K562 (cell line): ENCODE data around the gene PRKCE. TPM values are rescaled to one million over a fixed set of nuclear protein-coding genes. Genes with fewer than 3 reads are reported as not detected.

Experiments used
- ATAC-seq: fragments of 200-7000 bp; cut with Tn5 transposase; 3 replicates; pipeline ENCODE4 v1.9.1; 2020; ENCODE audit warnings: moderate library complexity
- BruUV-seq: library from RNA; stranded (reverse); fragments of 400-500 nt; replicated peaks from 2 replicates; lab custom pipeline; 2021; lab: Mats Ljungman, UMichigan
- CTCF ChIA-PET: fragments of 300-600 bp; formaldehyde crosslinking; extraction: SDS; loops from one replicate; lab custom pipeline; 2021; ENCODE audit warnings: low intra/inter-chr PET ratio; lab: Yijun Ruan, JAX
- POLR2A ChIA-PET: fragments of 300-600, 350-650 bp; sonication (Branson Sonifier 250); formaldehyde crosslinking; extraction: SDS; loops from one replicate; lab custom pipeline; 2021; ENCODE audit warnings: antibody characterized with exemption, inconsistent platforms; lab: Yijun Ruan, JAX
- DNase-seq, 4 experiments: peaks; one replicate each; pipeline versions ENCODE4 v3.0.0 to v3.0.0-alpha.2; 2011 to 2018; ENCODE audit warnings: low spot score in 3 of 4, mixed read lengths in 3 of 4; ENCODE audit errors: extremely low read depth in 1 of 4
- FAIRE-seq: peaks from 2 replicates; lab custom pipeline; 2011; peaks lifted over from hg19 to GRCh38; lab: Jason Lieb, UNC
- H2AFZ ChIP-seq: 2 replicates; pipeline ENCODE4 v1.6.0; 2011; ENCODE audit warnings: low read depth, low read length, control low read depth, inconsistent platforms
- H3K27ac ChIP-seq: fragments of 200-600 bp; 3 replicates; pipeline ENCODE4 v1.8.0; 2011; ENCODE audit warnings: low read depth, mild to moderate bottlenecking, control low read depth, inconsistent platforms, low read length, moderate library complexity, mixed read lengths; ENCODE audit errors: extremely low read depth
- H3K27me3 ChIP-seq, 2 experiments: fragments of 300-600 bp in 1 of 2; 2 replicates in 1 of 2; 3 replicates in 1 of 2; pipeline versions ENCODE4 v1.6.0 to v1.8.0; 2011; ENCODE audit warnings: inconsistent platforms in 2 of 2, low read length in 2 of 2, mild to moderate bottlenecking in 1 of 2, mixed read lengths in 1 of 2, moderate library complexity in 1 of 2; ENCODE audit not compliant: control insufficient read depth in 2 of 2, insufficient read depth in 2 of 2
- H3K36me3 ChIP-seq: fragments of 300-600 bp; 3 replicates; pipeline ENCODE4 v1.8.0; 2011; ENCODE audit warnings: mild to moderate bottlenecking, low read length, inconsistent platforms; ENCODE audit not compliant: control insufficient read depth, insufficient read depth
- H3K4me1 ChIP-seq, 2 experiments: fragments of 200-600 bp in 1 of 2; replicated peaks in 1 of 2; 2 replicates in 1 of 2; 3 replicates in 1 of 2; pipeline versions ENCODE4 v1.5.1 to v1.8.0; 2011; ENCODE audit warnings: inconsistent platforms in 2 of 2, low read length in 2 of 2, mild to moderate bottlenecking in 1 of 2, mixed read lengths in 1 of 2, moderate library complexity in 1 of 2; ENCODE audit not compliant: control insufficient read depth in 2 of 2, insufficient read depth in 2 of 2
- H3K4me2 ChIP-seq: 2 replicates; pipeline ENCODE4 v1.6.1; 2011; ENCODE audit warnings: low read length, control low read depth, inconsistent platforms, mixed read lengths; ENCODE audit not compliant: insufficient read depth
- H3K4me3 ChIP-seq: fragments of 200-600 bp; sonication (generic), shearing (Covaris generic); 2 replicates; pipeline ENCODE4 v1.5.1; 2016; ENCODE audit warnings: control low read depth, inconsistent platforms
- H3K79me2 ChIP-seq: fragments of 200-600 bp; 3 replicates; pipeline ENCODE4 v1.8.0; 2011; ENCODE audit warnings: low read length, inconsistent platforms; ENCODE audit not compliant: control insufficient read depth, insufficient read depth
- H3K9ac ChIP-seq, 2 experiments: 2 replicates each; pipeline versions ENCODE4 v1.6.0 to v1.6.1; 2011; ENCODE audit warnings: low read depth in 2 of 2, low read length in 2 of 2, control low read depth in 1 of 2, inconsistent platforms in 1 of 2, mild to moderate bottlenecking in 1 of 2, mixed read lengths in 1 of 2; ENCODE audit not compliant: insufficient read depth in 1 of 2
- H3K9me1 ChIP-seq: one replicate; pipeline ENCODE4 v1.6.0; 2011; ENCODE audit warnings: inconsistent platforms, mild to moderate bottlenecking, low read length, moderate library complexity; ENCODE audit not compliant: control insufficient read depth, insufficient read depth
- H3K9me3 ChIP-seq: replicated peaks from 2 replicates; pipeline ENCODE4 v1.5.1; 2011; ENCODE audit warnings: low read depth, low read length, inconsistent platforms; ENCODE audit not compliant: control insufficient read depth, insufficient read depth
- H4K20me1 ChIP-seq: replicated peaks from 2 replicates; pipeline ENCODE4 v1.6.1; 2011; ENCODE audit warnings: low read length, inconsistent platforms, mixed read lengths; ENCODE audit not compliant: control insufficient read depth, insufficient read depth
- ATF7 ChIP-seq: fragments of 450-650 bp; IDR thresholded peaks from 2 replicates; pipeline ENCODE4 v1.7.1; 2014; ENCODE audit warnings: mild to moderate bottlenecking, moderate library complexity
- BRD4 ChIP-seq: fragments of 200-600 bp; sonication (generic); IDR thresholded peaks from 2 replicates; pipeline ENCODE4 v1.6.1; 2017; ENCODE audit warnings: inconsistent platforms
- CAMTA2 ChIP-seq: fragments of 250-450 bp; sonication (Bioruptor Pico); conservative IDR thresholded peaks from 2 replicates; pipeline ENCODE4 v1.5.1; 2022
- CHAMP1 ChIP-seq: fragments of 450-650 bp; IDR thresholded peaks from 2 replicates; pipeline ENCODE4 v1.6.1; 2016; ENCODE audit warnings: mild to moderate bottlenecking
- EP300 ChIP-seq: IDR thresholded peaks from 2 replicates; pipeline ENCODE4 v1.6.1; 2012; ENCODE audit warnings: low read length, improper control_type of control experiment
- ESRRB ChIP-seq: fragments of 250-450 bp; sonication (Bioruptor Pico); IDR thresholded peaks from 2 replicates; pipeline ENCODE4 v1.5.0; 2020; ENCODE audit warnings: mild to moderate bottlenecking, moderate library complexity, borderline replicate concordance
- POLR2H ChIP-seq: IDR thresholded peaks from 2 replicates; pipeline ENCODE4 v1.6.1; 2016; ENCODE audit warnings: missing genetic modification characterization, low read depth, mild to moderate bottlenecking, control low read depth, missing compliant biosample characterization, moderate library complexity
- PRMT5 ChIP-seq: sonication (generic); formaldehyde crosslinking; IDR thresholded peaks from 2 replicates; pipeline ENCODE4 v1.5.0; 2020; ENCODE audit warnings: missing genetic modification reagents
- RBM39 ChIP-seq: fragments of 200-400 bp; formaldehyde crosslinking; optimal IDR thresholded peaks from 2 replicates; pipeline ENCODE3; 2018; ENCODE audit warnings: low read depth, low read length
- ZNF408 ChIP-seq: fragments of 250-450 bp; sonication (Bioruptor Pico); IDR thresholded peaks from 2 replicates; pipeline ENCODE4 v1.4.0; 2020; ENCODE audit warnings: low read depth, mild to moderate bottlenecking, moderate library complexity
- ZNF699 ChIP-seq: fragments of 250-450 bp; sonication (Bioruptor Pico); IDR thresholded peaks from 2 replicates; pipeline ENCODE4 v1.8.0; 2021; ENCODE audit warnings: mild to moderate bottlenecking, moderate library complexity; ENCODE audit not compliant: insufficient replicate concordance
- WGBS: fragments of 100-300 bp; shearing (Covaris generic); methylation state at CpG from one replicate; pipeline ENCODE4 v1.1.6; 2016; ENCODE audit warnings: low coverage, mixed read lengths; ENCODE audit not compliant: insufficient coverage; ENCODE audit errors: missing lambda C conversion rate; 5-methylcytosine and 5-hydroxymethylcytosine counted together
- in situ Hi-C: fragments of 300-500 bp; cut with MboI; formaldehyde crosslinking; loops from 4 replicates; pipeline ENCODE4 v1.15.0; 2018; ENCODE audit warnings: inconsistent platforms, mixed read lengths
- intact Hi-C: fragments of 100-400 bp; cut with micrococcal nuclease; formaldehyde crosslinking; loops from 2 replicates; pipeline ENCODE4 v1.14.2; 2022
- polyA plus RNA-seq, 8 experiments: library from polyadenylated mRNA; depleted of rRNA in 4 of 8; stranded (reverse) in 5 of 8; unstranded in 3 of 8; fragments of >200 nt; fragmentation: Nextera tagmentation in 2 of 8; fragmentation: Illumina TruSeq in 1 of 8; extraction: Ambion mirVana in 2 of 8; extraction: Trizol in 1 of 8; gene quantifications; 2 replicates each; pipeline versions ENCODE4 v1.2.1 to v1.2.3, GENCODE V29; 2011 to 2014; ENCODE audit warnings: inconsistent platforms in 1 of 8, missing spikeins in 1 of 8
- total RNA-seq, 7 experiments: library from RNA; depleted of rRNA in 6 of 7; stranded (reverse); fragments of >200 nt in 6 of 7; fragmentation: Illumina TruSeq in 2 of 7; extraction: Trizol in 2 of 7; gene quantifications; 2 replicates each; pipeline versions ENCODE4 v1.2.1 to v1.2.3, GENCODE V29; 2011 to 2021; ENCODE audit warnings: low replicate concordance in 1 of 7
- TF ChIP-seq, protein P1 (sequence below): fragments of 250-450 bp; sonication (Bioruptor Pico); IDR thresholded peaks from 2 replicates; pipeline ENCODE4 v1.5.0; 2021; ENCODE audit warnings: mild to moderate bottlenecking, borderline replicate concordance

Gene PRKCE
- total and polyA plus RNA-seq, 9 of the 15 experiments (the other 6 are each of a cell fraction or from before 2014, with no cell fraction given), result 0.06 to 1.0 (median 0.22) TPM; not detected in 1

DNA sequence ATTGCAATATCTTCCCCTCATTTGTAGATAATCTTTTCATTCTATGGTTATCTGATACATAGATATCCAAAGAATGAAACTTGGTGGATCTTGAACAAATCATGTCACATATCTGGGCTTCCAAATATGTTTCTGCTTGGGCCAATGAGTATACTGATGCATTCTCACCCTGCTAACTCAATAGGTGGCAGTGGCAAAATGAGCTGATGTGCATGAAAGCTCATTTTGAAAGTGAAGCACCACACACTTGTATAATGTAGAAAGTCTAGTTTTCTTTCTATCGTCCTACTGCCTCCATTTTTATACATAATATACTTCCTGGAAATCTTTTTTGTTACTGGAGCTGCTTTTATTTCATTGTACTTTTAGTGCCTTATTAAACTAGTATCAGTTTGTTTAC, 208.2 kb downstream of the PRKCE start:
- WGBS, result 0% methylated on average over 1 of the region's 1 CpG
- no peak overlapping the region for H2AFZ ChIP-seq

More for the DNA sequence above, 208.2 kb downstream of the PRKCE start:
- DNase-seq (no peak), ATAC-seq (no peak), FAIRE-seq (no peak)
- Histone ChIP-seq H3K79me2 (no peaks in the 10 kb centered on the region), H3K27me3 (peaks cover 6 to 20% of the 10 kb centered on the region in 2 experiments; a peak in 3 of 5 replicates), H3K4me2 (no peak overlapping the region), H3K36me3 (no peaks in the 10 kb centered on the region), H3K4me3 (no peak overlapping the region), H3K27ac (no peak overlapping the region), H4K20me1 (no peaks in the 10 kb centered on the region), H3K4me1 (no peaks in the 10 kb centered on the region; a peak in 1 of 5 replicates), H3K9ac (no peak overlapping the region), H3K9me1 (no peaks in the 10 kb centered on the region), H3K9me3 (no peaks in the 10 kb centered on the region)
- ChIA-PET CTCF (no interaction called here), POLR2A (no interaction called here)
- intact Hi-C loops, result no loop called here
- BruUV-seq, result no TSS peak
- no peak for TF ChIP-seq CHAMP1
- TF ChIP-seq ZNF699 (CRISPR knock-in tag), result no peak
- TF ChIP-seq POLR2H (tag), result no peak
- no peak for TF ChIP-seq EP300
- TF ChIP-seq RBM39, result no peak
- no peak for TF ChIP-seq ZNF408
- no peak for TF ChIP-seq ESRRB (CRISPR knock-in tag)
- TF ChIP-seq CAMTA2 (CRISPR knock-in tag), result no peak
- no peak for TF ChIP-seq BRD4
- TF ChIP-seq, protein P1, sequence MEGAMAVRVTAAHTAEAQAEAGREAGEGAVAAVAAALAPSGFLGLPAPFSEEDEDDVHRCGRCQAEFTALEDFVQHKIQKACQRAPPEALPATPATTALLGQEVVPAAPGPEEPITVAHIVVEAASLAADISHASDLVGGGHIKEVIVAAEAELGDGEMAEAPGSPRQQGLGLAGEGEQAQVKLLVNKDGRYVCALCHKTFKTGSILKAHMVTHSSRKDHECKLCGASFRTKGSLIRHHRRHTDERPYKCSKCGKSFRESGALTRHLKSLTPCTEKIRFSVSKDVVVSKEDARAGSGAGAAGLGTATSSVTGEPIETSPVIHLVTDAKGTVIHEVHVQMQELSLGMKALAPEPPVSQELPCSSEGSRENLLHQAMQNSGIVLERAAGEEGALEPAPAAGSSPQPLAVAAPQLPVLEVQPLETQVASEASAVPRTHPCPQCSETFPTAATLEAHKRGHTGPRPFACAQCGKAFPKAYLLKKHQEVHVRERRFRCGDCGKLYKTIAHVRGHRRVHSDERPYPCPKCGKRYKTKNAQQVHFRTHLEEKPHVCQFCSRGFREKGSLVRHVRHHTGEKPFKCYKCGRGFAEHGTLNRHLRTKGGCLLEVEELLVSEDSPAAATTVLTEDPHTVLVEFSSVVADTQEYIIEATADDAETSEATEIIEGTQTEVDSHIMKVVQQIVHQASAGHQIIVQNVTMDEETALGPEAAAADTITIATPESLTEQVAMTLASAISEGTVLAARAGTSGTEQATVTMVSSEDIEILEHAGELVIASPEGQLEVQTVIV (CRISPR knock-in tag), result no peak
- no peak for TF ChIP-seq ATF7
- no peak for TF ChIP-seq PRMT5 (CRISPR knock-in tag)
- in situ Hi-C loops, result no loop called here
